Neural progenitor cell (in vitro differentiated cells): ENCODE measurements around the gene KANSL2. TPM values are rescaled to one million over a fixed set of nuclear protein-coding genes. Genes with fewer than 3 reads are reported as not detected.

Experiments used
- DNase-seq: peaks from one replicate; pipeline ENCODE4 v3.0.0-alpha.2; 2016; ENCODE audit warnings: low spot score
- H2AFZ ChIP-seq: fragments of 200-600 bp; sonication (generic); replicated peaks from 2 replicates; pipeline ENCODE4 v1.6.1; 2016; ENCODE audit warnings: antibody characterized with exemption
- H3F3A ChIP-seq: fragments of 200-600 bp; sonication (generic); 2 replicates; pipeline ENCODE4 v1.6.1; 2016; ENCODE audit warnings: antibody characterized with exemption, low read depth
- H3K27ac ChIP-seq: fragments of 200-600 bp; sonication (generic); 2 replicates; pipeline ENCODE4 v1.5.1; 2016; ENCODE audit warnings: mild to moderate bottlenecking
- H3K27me3 ChIP-seq: fragments of 200-600 bp; sonication (generic); 2 replicates; pipeline ENCODE4 v1.6.1; 2016; ENCODE audit warnings: mild to moderate bottlenecking, moderate library complexity
- H3K36me3 ChIP-seq: fragments of 200-600 bp; sonication (generic); 2 replicates; pipeline ENCODE4 v1.5.1; 2016
- H3K4me1 ChIP-seq: fragments of 200-600 bp; sonication (generic); 2 replicates; pipeline ENCODE4 v1.6.1; 2016; ENCODE audit warnings: mixed run types
- H3K4me2 ChIP-seq: fragments of 200-600 bp; sonication (generic); 2 replicates; pipeline ENCODE4 v1.6.1; 2016
- H3K4me3 ChIP-seq: fragments of 200-600 bp; sonication (generic); 2 replicates; pipeline ENCODE4 v1.5.1; 2016
- H3K79me2 ChIP-seq: fragments of 200-600 bp; sonication (generic); 2 replicates; pipeline ENCODE4 v1.6.1; 2016; ENCODE audit warnings: low read depth
- H3K9ac ChIP-seq: fragments of 200-600 bp; sonication (generic); 2 replicates; pipeline ENCODE4 v1.6.1; 2016
- H3K9me3 ChIP-seq: fragments of 200-600 bp; sonication (generic); 2 replicates; pipeline ENCODE4 v1.5.1; 2016; ENCODE audit warnings: low read depth
- H4K20me1 ChIP-seq: fragments of 200-600 bp; sonication (generic); 2 replicates; pipeline ENCODE4 v1.6.1; 2016; ENCODE audit warnings: low read depth
- H3K27ac Mint-ChIP-seq: 3 replicates; pipeline ENCODE4 v1.8.0; 2021; ENCODE audit warnings: mixed read lengths
- H3K27me3 Mint-ChIP-seq: 2 replicates; pipeline ENCODE4 v1.8.0; 2022; ENCODE audit warnings: low read depth, mild to moderate bottlenecking, inconsistent platforms, moderate library complexity, mixed read lengths; ENCODE audit not compliant: insufficient read depth
- H3K36me3 Mint-ChIP-seq: 3 replicates; pipeline ENCODE4 v1.8.0; 2021; ENCODE audit warnings: mixed read lengths
- H3K4me1 Mint-ChIP-seq: 3 replicates; pipeline ENCODE4 v1.8.0; 2021; ENCODE audit warnings: mixed read lengths
- H3K4me3 Mint-ChIP-seq: 3 replicates; pipeline ENCODE4 v1.8.0; 2021; ENCODE audit warnings: mild to moderate bottlenecking, moderate library complexity, mixed read lengths
- H3K9me3 Mint-ChIP-seq: 3 replicates; pipeline ENCODE4 v1.8.0; 2020; ENCODE audit warnings: mixed read lengths
- EZH2 ChIP-seq: fragments of 200-600 bp; sonication (generic); IDR thresholded peaks from 2 replicates; pipeline ENCODE4 v1.6.1; 2017; ENCODE audit warnings: antibody characterized with exemption, mild to moderate bottlenecking, moderate library complexity
- EZH2phosphoT487 ChIP-seq: fragments of 200-600 bp; sonication (generic); IDR thresholded peaks from 2 replicates; pipeline ENCODE4 v1.6.1; 2017; ENCODE audit warnings: antibody characterized with exemption
- total RNA-seq: library from RNA; depleted of rRNA; stranded (reverse); fragments of >200 nt; gene quantifications from 2 replicates; pipeline ENCODE4 v1.2.3, GENCODE V29; 2015; ENCODE audit warnings: low replicate concordance
- TF ChIP-seq, protein P1 (sequence below): fragments of 200-600 bp; sonication (generic); IDR thresholded peaks from 2 replicates; pipeline ENCODE4 v1.5.1; 2017; ENCODE audit warnings: antibody characterized with exemption, mild to moderate bottlenecking

KANSL2 gene
- total RNA-seq, 1 donor from 2014 or later = 82.6 TPM

DNA sequence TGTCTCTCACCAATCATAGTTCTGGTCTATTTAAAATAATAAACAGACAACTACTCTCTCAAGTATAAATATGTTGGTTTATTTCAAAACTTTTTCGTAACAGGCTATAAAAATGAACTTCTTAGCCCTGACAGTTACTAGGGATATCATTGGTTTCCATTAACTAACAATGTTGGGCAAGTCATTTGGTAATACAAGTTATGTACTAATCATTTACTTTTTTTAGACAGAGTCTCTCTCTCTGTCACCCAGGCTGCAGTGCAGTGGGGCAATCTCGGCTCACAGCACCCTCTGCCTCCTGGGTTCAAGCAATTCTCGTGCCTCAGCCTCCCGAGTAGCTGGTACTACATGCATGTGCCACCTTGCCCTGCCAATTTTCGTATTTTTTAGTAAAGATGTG is 14.6 kb upstream of the KANSL2 start:
- Histone ChIP-seq H3K27ac (no peak overlapping the region), H3K4me3 (no peak overlapping the region), H3F3A (no peaks in the 10 kb centered on the region), H3K36me3 (peaks cover 29% of the 10 kb centered on the region), H3K4me2 (no peak overlapping the region), H2AFZ (no peak overlapping the region), H3K9me3 (no peaks in the 10 kb centered on the region), H3K4me1 (no peaks in the 10 kb centered on the region), H3K9ac (no peak overlapping the region), H3K79me2 (peaks cover 29% of the 10 kb centered on the region), H3K27me3 (no peaks in the 10 kb centered on the region), H4K20me1 (peaks cover 14% of the 10 kb centered on the region)
- DNase-seq = no peak
- Mint-ChIP-seq H3K36me3 (peaks cover 34% of the 10 kb centered on the region), H3K4me3 (no peak overlapping the region), H3K27me3 (no peaks in the 10 kb centered on the region), H3K27ac (no peak overlapping the region), H3K4me1 (no peaks in the 10 kb centered on the region), H3K9me3 (no peaks in the 10 kb centered on the region)
- TF ChIP-seq, protein P1, sequence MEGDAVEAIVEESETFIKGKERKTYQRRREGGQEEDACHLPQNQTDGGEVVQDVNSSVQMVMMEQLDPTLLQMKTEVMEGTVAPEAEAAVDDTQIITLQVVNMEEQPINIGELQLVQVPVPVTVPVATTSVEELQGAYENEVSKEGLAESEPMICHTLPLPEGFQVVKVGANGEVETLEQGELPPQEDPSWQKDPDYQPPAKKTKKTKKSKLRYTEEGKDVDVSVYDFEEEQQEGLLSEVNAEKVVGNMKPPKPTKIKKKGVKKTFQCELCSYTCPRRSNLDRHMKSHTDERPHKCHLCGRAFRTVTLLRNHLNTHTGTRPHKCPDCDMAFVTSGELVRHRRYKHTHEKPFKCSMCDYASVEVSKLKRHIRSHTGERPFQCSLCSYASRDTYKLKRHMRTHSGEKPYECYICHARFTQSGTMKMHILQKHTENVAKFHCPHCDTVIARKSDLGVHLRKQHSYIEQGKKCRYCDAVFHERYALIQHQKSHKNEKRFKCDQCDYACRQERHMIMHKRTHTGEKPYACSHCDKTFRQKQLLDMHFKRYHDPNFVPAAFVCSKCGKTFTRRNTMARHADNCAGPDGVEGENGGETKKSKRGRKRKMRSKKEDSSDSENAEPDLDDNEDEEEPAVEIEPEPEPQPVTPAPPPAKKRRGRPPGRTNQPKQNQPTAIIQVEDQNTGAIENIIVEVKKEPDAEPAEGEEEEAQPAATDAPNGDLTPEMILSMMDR = no peak
- TF ChIP-seq EZH2 = no peak
- no peak for TF ChIP-seq EZH2phosphoT487

- H3K27ac Mint-ChIP-seq = no peak overlapping the region
- Histone ChIP-seq H3K4me3 (no peak overlapping the region), H3K27me3 (no peaks in the 10 kb centered on the region), H2AFZ (no peak overlapping the region), H3K9ac (no peak overlapping the region), H3F3A (no peaks in the 10 kb centered on the region), H3K79me2 (peaks cover 32% of the 10 kb centered on the region), H3K36me3 (peaks cover 27% of the 10 kb centered on the region), H3K4me2 (no peak overlapping the region), H4K20me1 (peaks cover 14% of the 10 kb centered on the region), H3K4me1 (no peaks in the 10 kb centered on the region), H3K27ac (no peak overlapping the region), H3K9me3 (no peaks in the 10 kb centered on the region)
- TF ChIP-seq EZH2 (no peak), EZH2phosphoT487 (no peak)
- TF ChIP-seq, protein P1 = no peak
- no peaks in the 10 kb centered on the region for H3K9me3 Mint-ChIP-seq
- no peaks in the 10 kb centered on the region for H3K4me1 Mint-ChIP-seq
- H3K36me3 Mint-ChIP-seq = peaks cover 34% of the 10 kb centered on the region
- no peak overlapping the region for H3K4me3 Mint-ChIP-seq
- DNase-seq = no peak
- H3K27me3 Mint-ChIP-seq = no peaks in the 10 kb centered on the region
These were observed 13.8 kb upstream of the KANSL2 start for GRCh38 chr12:48695859-48696258.

GRCh38 chr12:48694038-48694437 is 12.0 kb upstream of the KANSL2 start:
- peaks cover 31% of the 10 kb centered on the region for H3K79me2 ChIP-seq
- H3F3A ChIP-seq = peaks cover 3% of the 10 kb centered on the region
- no peaks in the 10 kb centered on the region for H3K4me1 ChIP-seq
- TF ChIP-seq EZH2 (no peak), EZH2phosphoT487 (no peak)
- TF ChIP-seq, protein P1 = no peak
- no peak overlapping the region for H2AFZ ChIP-seq
- no peaks in the 10 kb centered on the region for H3K9me3 ChIP-seq
- H3K36me3 ChIP-seq = peaks cover 18% of the 10 kb centered on the region
- H3K4me2 ChIP-seq = no peak overlapping the region
- no peaks in the 10 kb centered on the region for H3K27me3 Mint-ChIP-seq
- no peak overlapping the region for H3K27ac ChIP-seq
- no peak overlapping the region for H3K27ac Mint-ChIP-seq
- no peak overlapping the region for H3K4me3 Mint-ChIP-seq
- no peak overlapping the region for H3K9ac ChIP-seq
- DNase-seq = no peak
- H3K27me3 ChIP-seq = no peaks in the 10 kb centered on the region
- H3K4me3 ChIP-seq = no peak overlapping the region
- H4K20me1 ChIP-seq = peaks cover 28% of the 10 kb centered on the region
- H3K4me1 Mint-ChIP-seq = no peaks in the 10 kb centered on the region
- no peaks in the 10 kb centered on the region for H3K9me3 Mint-ChIP-seq
- peaks cover 35% of the 10 kb centered on the region for H3K36me3 Mint-ChIP-seq
